K562 (cell line): ENCODE results near the gene SRF. TPM values are rescaled to one million over a fixed set of nuclear protein-coding genes. Genes with fewer than 3 reads are reported as not detected.

Experiments used
- ATAC-seq: fragments of 200-7000 bp; cut with Tn5 transposase; 3 replicates; pipeline ENCODE4 v1.9.1; 2020; ENCODE audit warnings: moderate library complexity
- BruUV-seq: library from RNA; stranded (reverse); fragments of 400-500 nt; replicated peaks from 2 replicates; lab custom pipeline; 2021; lab: Mats Ljungman, UMichigan
- CTCF ChIA-PET: fragments of 300-600 bp; formaldehyde crosslinking; extraction: SDS; loops from one replicate; lab custom pipeline; 2021; ENCODE audit warnings: low intra/inter-chr PET ratio; lab: Yijun Ruan, JAX
- POLR2A ChIA-PET: fragments of 300-600, 350-650 bp; sonication (Branson Sonifier 250); formaldehyde crosslinking; extraction: SDS; loops from one replicate; lab custom pipeline; 2021; ENCODE audit warnings: antibody characterized with exemption, inconsistent platforms; lab: Yijun Ruan, JAX
- DNase-seq, 4 experiments: peaks; one replicate each; pipeline versions ENCODE4 v3.0.0 to v3.0.0-alpha.2; 2011 to 2018; ENCODE audit warnings: low spot score in 3 of 4, mixed read lengths in 3 of 4; ENCODE audit errors: extremely low read depth in 1 of 4
- FAIRE-seq: peaks from 2 replicates; lab custom pipeline; 2011; peaks lifted over from hg19 to GRCh38; lab: Jason Lieb, UNC
- H2AFZ ChIP-seq: 2 replicates; pipeline ENCODE4 v1.6.0; 2011; ENCODE audit warnings: low read depth, low read length, control low read depth, inconsistent platforms
- H3K27ac ChIP-seq: fragments of 200-600 bp; 3 replicates; pipeline ENCODE4 v1.8.0; 2011; ENCODE audit warnings: low read depth, mild to moderate bottlenecking, control low read depth, inconsistent platforms, low read length, moderate library complexity, mixed read lengths; ENCODE audit errors: extremely low read depth
- H3K27me3 ChIP-seq, 2 experiments: fragments of 300-600 bp in 1 of 2; 2 replicates in 1 of 2; 3 replicates in 1 of 2; pipeline versions ENCODE4 v1.6.0 to v1.8.0; 2011; ENCODE audit warnings: inconsistent platforms in 2 of 2, low read length in 2 of 2, mild to moderate bottlenecking in 1 of 2, mixed read lengths in 1 of 2, moderate library complexity in 1 of 2; ENCODE audit not compliant: control insufficient read depth in 2 of 2, insufficient read depth in 2 of 2
- H3K36me3 ChIP-seq: fragments of 300-600 bp; 3 replicates; pipeline ENCODE4 v1.8.0; 2011; ENCODE audit warnings: mild to moderate bottlenecking, low read length, inconsistent platforms; ENCODE audit not compliant: control insufficient read depth, insufficient read depth
- H3K4me1 ChIP-seq, 2 experiments: fragments of 200-600 bp in 1 of 2; replicated peaks in 1 of 2; 2 replicates in 1 of 2; 3 replicates in 1 of 2; pipeline versions ENCODE4 v1.5.1 to v1.8.0; 2011; ENCODE audit warnings: inconsistent platforms in 2 of 2, low read length in 2 of 2, mild to moderate bottlenecking in 1 of 2, mixed read lengths in 1 of 2, moderate library complexity in 1 of 2; ENCODE audit not compliant: control insufficient read depth in 2 of 2, insufficient read depth in 2 of 2
- H3K4me2 ChIP-seq: 2 replicates; pipeline ENCODE4 v1.6.1; 2011; ENCODE audit warnings: low read length, control low read depth, inconsistent platforms, mixed read lengths; ENCODE audit not compliant: insufficient read depth
- H3K4me3 ChIP-seq: fragments of 200-600 bp; sonication (generic), shearing (Covaris generic); 2 replicates; pipeline ENCODE4 v1.5.1; 2016; ENCODE audit warnings: control low read depth, inconsistent platforms
- H3K79me2 ChIP-seq: fragments of 200-600 bp; 3 replicates; pipeline ENCODE4 v1.8.0; 2011; ENCODE audit warnings: low read length, inconsistent platforms; ENCODE audit not compliant: control insufficient read depth, insufficient read depth
- H3K9ac ChIP-seq, 2 experiments: 2 replicates each; pipeline versions ENCODE4 v1.6.0 to v1.6.1; 2011; ENCODE audit warnings: low read depth in 2 of 2, low read length in 2 of 2, control low read depth in 1 of 2, inconsistent platforms in 1 of 2, mild to moderate bottlenecking in 1 of 2, mixed read lengths in 1 of 2; ENCODE audit not compliant: insufficient read depth in 1 of 2
- H3K9me1 ChIP-seq: one replicate; pipeline ENCODE4 v1.6.0; 2011; ENCODE audit warnings: inconsistent platforms, mild to moderate bottlenecking, low read length, moderate library complexity; ENCODE audit not compliant: control insufficient read depth, insufficient read depth
- H3K9me3 ChIP-seq: replicated peaks from 2 replicates; pipeline ENCODE4 v1.5.1; 2011; ENCODE audit warnings: low read depth, low read length, inconsistent platforms; ENCODE audit not compliant: control insufficient read depth, insufficient read depth
- H4K20me1 ChIP-seq: replicated peaks from 2 replicates; pipeline ENCODE4 v1.6.1; 2011; ENCODE audit warnings: low read length, inconsistent platforms, mixed read lengths; ENCODE audit not compliant: control insufficient read depth, insufficient read depth
- GATAD2B ChIP-seq: fragments of 450-650 bp; IDR thresholded peaks from 2 replicates; pipeline ENCODE4 v1.6.1; 2017; ENCODE audit warnings: mild to moderate bottlenecking, borderline replicate concordance
- SMC3 ChIP-seq: conservative IDR thresholded peaks from 2 replicates; pipeline ENCODE4 v1.6.1; 2011; ENCODE audit warnings: low read depth, low read length, improper control_type of control experiment; ENCODE audit not compliant: insufficient read depth
- SNIP1 ChIP-seq: fragments of 450-650 bp; IDR thresholded peaks from 2 replicates; pipeline ENCODE4 v1.7.1; 2017; ENCODE audit warnings: low read depth, mild to moderate bottlenecking
- SRF ChIP-seq, 2 experiments: fragments of 250-450, 450-650 bp in 1 of 2; sonication (Bioruptor Pico) in 1 of 2; sonication (generic) in 1 of 2; formaldehyde crosslinking; IDR thresholded peaks; 2 replicates each; pipeline versions ENCODE4 v1.5.0 to v1.5.1; 2020 to 2022; ENCODE audit warnings: mild to moderate bottlenecking in 1 of 2, missing genetic modification reagents in 1 of 2
- WGBS: fragments of 100-300 bp; shearing (Covaris generic); methylation state at CpG from one replicate; pipeline ENCODE4 v1.1.6; 2016; ENCODE audit warnings: low coverage, mixed read lengths; ENCODE audit not compliant: insufficient coverage; ENCODE audit errors: missing lambda C conversion rate; 5-methylcytosine and 5-hydroxymethylcytosine counted together
- in situ Hi-C: fragments of 300-500 bp; cut with MboI; formaldehyde crosslinking; loops from 4 replicates; pipeline ENCODE4 v1.15.0; 2018; ENCODE audit warnings: inconsistent platforms, mixed read lengths
- intact Hi-C: fragments of 100-400 bp; cut with micrococcal nuclease; formaldehyde crosslinking; loops from 2 replicates; pipeline ENCODE4 v1.14.2; 2022
- polyA plus RNA-seq, 8 experiments: library from polyadenylated mRNA; depleted of rRNA in 4 of 8; stranded (reverse) in 5 of 8; unstranded in 3 of 8; fragments of >200 nt; fragmentation: Nextera tagmentation in 2 of 8; fragmentation: Illumina TruSeq in 1 of 8; extraction: Ambion mirVana in 2 of 8; extraction: Trizol in 1 of 8; gene quantifications; 2 replicates each; pipeline versions ENCODE4 v1.2.1 to v1.2.3, GENCODE V29; 2011 to 2014; ENCODE audit warnings: inconsistent platforms in 1 of 8, missing spikeins in 1 of 8
- total RNA-seq, 7 experiments: library from RNA; depleted of rRNA in 6 of 7; stranded (reverse); fragments of >200 nt in 6 of 7; fragmentation: Illumina TruSeq in 2 of 7; extraction: Trizol in 2 of 7; gene quantifications; 2 replicates each; pipeline versions ENCODE4 v1.2.1 to v1.2.3, GENCODE V29; 2011 to 2021; ENCODE audit warnings: low replicate concordance in 1 of 7
- TF ChIP-seq, protein P1 (sequence below): fragments of 200-800 bp; sonication (Bioruptor generic); IDR thresholded peaks from 2 replicates; pipeline ENCODE4 v1.6.1; 2016; ENCODE audit warnings: missing genetic modification characterization, missing compliant biosample characterization
- TF ChIP-seq, protein P2 (sequence below): sonication (generic); formaldehyde crosslinking; IDR thresholded peaks from 2 replicates; pipeline ENCODE4 v1.8.0; 2022; ENCODE audit warnings: missing genetic modification reagents, mild to moderate bottlenecking, moderate library complexity, borderline replicate concordance
- TF ChIP-seq, protein P3 (sequence below): fragments of 450-650 bp; IDR thresholded peaks from 2 replicates; pipeline ENCODE4 v1.7.1; 2018; ENCODE audit warnings: mild to moderate bottlenecking, low read depth; ENCODE audit not compliant: partially characterized antibody

The SRF gene
- total and polyA plus RNA-seq, 9 of the 15 experiments (the other 6 are each of a cell fraction or from before 2014, with no cell fraction given), result 2.5 to 37.0 (median 24.6) TPM

DNA sequence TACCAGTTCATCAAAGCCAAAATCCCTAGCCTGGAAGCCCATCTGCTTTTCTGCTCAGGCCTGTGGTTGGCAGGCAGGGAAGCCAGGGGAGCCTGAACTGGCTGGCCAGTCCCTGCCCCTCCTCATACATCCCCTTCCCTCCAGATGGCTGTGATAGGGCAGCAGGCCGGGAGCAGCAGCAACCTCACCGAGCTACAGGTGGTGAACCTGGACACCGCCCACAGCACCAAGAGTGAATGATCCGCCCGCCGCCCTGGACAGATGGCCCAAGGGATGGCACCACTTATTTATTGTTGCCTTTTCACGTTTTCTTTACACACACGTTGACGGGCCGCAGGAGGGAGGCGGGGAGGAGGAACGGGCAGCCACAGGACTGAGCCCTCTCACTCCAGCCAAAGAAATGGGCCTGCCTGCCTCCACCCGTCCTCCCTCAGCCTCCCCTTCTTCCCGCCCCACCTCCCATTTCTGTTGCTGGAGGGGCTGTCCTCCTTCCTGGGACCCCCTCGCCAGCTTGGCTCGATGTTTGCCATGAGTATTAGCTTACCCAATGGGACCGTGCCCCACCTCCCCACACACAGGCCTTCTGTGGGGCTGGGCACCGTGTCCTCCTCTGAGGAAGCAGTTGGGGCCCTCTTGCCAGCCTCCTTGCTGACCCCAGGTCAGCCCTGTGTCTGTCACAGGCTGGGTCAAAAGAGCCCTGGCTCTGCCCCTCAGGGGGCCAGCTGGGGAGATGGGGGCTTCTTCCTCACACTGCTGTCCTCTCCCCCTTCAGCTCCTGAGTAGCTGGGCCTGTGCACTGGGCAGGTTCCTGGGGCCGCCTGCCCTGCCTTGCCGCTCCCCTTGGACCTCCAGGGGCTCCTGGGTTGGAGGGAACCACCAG is 8.1 kb downstream of the SRF start:
- no peaks in the 10 kb centered on the region for H3K9me3 ChIP-seq
- CTCF ChIA-PET, result no interaction called here
- intact Hi-C loops (no loop called here), in situ Hi-C loops (no loop called here)
- FAIRE-seq, result no peak
- peaks cover 35% of the 10 kb centered on the region for H3K79me2 ChIP-seq
- peaks cover 43 to 59% of the 10 kb centered on the region in 2 experiments for H3K4me1 ChIP-seq
- no peak overlapping the region for H2AFZ ChIP-seq
- H3K36me3 ChIP-seq, result peaks cover 59% of the 10 kb centered on the region
- H3K27ac ChIP-seq, result no peak overlapping the region
- POLR2A ChIA-PET, result interaction anchor here (1.0 to 4.0 kb wide), 4 partner anchors 7 to 36 kb away, joined by 3 to 40 read pairs (median 4); partner anchors contain the start of gene SRF
- no peak for ATAC-seq
- peaks cover 3% of the 10 kb centered on the region for H3K9me1 ChIP-seq
- H3K4me3 ChIP-seq, result no peak overlapping the region
- no peak overlapping the region for H3K4me2 ChIP-seq
- H3K9ac ChIP-seq, result peak overlapping the region in 1 of 2 experiments; percentile 80; a peak in 2 of 4 replicates
- no peaks in the 10 kb centered on the region for H3K27me3 ChIP-seq
- DNase-seq, result peak in 2 of 4 experiments; percentile 33 to 37
- 89% methylated on average over 18 of the region's 20 CpGs for WGBS
- H4K20me1 ChIP-seq, result peaks cover 12% of the 10 kb centered on the region
- no TSS peak for BruUV-seq
- TF ChIP-seq, protein P1, sequence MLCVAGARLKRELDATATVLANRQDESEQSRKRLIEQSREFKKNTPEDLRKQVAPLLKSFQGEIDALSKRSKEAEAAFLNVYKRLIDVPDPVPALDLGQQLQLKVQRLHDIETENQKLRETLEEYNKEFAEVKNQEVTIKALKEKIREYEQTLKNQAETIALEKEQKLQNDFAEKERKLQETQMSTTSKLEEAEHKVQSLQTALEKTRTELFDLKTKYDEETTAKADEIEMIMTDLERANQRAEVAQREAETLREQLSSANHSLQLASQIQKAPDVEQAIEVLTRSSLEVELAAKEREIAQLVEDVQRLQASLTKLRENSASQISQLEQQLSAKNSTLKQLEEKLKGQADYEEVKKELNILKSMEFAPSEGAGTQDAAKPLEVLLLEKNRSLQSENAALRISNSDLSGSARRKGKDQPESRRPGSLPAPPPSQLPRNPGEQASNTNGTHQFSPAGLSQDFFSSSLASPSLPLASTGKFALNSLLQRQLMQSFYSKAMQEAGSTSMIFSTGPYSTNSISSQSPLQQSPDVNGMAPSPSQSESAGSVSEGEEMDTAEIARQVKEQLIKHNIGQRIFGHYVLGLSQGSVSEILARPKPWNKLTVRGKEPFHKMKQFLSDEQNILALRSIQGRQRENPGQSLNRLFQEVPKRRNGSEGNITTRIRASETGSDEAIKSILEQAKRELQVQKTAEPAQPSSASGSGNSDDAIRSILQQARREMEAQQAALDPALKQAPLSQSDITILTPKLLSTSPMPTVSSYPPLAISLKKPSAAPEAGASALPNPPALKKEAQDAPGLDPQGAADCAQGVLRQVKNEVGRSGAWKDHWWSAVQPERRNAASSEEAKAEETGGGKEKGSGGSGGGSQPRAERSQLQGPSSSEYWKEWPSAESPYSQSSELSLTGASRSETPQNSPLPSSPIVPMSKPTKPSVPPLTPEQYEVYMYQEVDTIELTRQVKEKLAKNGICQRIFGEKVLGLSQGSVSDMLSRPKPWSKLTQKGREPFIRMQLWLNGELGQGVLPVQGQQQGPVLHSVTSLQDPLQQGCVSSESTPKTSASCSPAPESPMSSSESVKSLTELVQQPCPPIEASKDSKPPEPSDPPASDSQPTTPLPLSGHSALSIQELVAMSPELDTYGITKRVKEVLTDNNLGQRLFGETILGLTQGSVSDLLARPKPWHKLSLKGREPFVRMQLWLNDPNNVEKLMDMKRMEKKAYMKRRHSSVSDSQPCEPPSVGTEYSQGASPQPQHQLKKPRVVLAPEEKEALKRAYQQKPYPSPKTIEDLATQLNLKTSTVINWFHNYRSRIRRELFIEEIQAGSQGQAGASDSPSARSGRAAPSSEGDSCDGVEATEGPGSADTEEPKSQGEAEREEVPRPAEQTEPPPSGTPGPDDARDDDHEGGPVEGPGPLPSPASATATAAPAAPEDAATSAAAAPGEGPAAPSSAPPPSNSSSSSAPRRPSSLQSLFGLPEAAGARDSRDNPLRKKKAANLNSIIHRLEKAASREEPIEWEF (CRISPR knock-in tag), result no peak
- TF ChIP-seq SMC3 (no peak), GATAD2B (no peak), SNIP1 (no peak), SRF (CRISPR knock-in tag; IDR thresholded peaks at IDR 0.05) (peak; percentile 10 to 26; a peak in 2 of 4 replicates)
- TF ChIP-seq, protein P2, sequence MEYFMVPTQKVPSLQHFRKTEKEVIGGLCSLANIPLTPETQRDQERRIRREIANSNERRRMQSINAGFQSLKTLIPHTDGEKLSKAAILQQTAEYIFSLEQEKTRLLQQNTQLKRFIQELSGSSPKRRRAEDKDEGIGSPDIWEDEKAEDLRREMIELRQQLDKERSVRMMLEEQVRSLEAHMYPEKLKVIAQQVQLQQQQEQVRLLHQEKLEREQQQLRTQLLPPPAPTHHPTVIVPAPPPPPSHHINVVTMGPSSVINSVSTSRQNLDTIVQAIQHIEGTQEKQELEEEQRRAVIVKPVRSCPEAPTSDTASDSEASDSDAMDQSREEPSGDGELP (CRISPR knock-in tag), result peak; percentile 31; the same call in 1 of the 2 replicates
- TF ChIP-seq, protein P3, sequence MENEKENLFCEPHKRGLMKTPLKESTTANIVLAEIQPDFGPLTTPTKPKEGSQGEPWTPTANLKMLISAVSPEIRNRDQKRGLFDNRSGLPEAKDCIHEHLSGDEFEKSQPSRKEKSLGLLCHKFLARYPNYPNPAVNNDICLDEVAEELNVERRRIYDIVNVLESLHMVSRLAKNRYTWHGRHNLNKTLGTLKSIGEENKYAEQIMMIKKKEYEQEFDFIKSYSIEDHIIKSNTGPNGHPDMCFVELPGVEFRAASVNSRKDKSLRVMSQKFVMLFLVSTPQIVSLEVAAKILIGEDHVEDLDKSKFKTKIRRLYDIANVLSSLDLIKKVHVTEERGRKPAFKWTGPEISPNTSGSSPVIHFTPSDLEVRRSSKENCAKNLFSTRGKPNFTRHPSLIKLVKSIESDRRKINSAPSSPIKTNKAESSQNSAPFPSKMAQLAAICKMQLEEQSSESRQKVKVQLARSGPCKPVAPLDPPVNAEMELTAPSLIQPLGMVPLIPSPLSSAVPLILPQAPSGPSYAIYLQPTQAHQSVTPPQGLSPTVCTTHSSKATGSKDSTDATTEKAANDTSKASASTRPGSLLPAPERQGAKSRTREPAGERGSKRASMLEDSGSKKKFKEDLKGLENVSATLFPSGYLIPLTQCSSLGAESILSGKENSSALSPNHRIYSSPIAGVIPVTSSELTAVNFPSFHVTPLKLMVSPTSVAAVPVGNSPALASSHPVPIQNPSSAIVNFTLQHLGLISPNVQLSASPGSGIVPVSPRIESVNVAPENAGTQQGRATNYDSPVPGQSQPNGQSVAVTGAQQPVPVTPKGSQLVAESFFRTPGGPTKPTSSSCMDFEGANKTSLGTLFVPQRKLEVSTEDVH, result no peak
